ENCODE data around the gene UBR1.
"Not testable (repeated sequence)": the region's sequence is repeated elsewhere in the genome, so short reads cannot be mapped to it uniquely, and the experiment has no call there.

The UBR1 gene

DNA sequence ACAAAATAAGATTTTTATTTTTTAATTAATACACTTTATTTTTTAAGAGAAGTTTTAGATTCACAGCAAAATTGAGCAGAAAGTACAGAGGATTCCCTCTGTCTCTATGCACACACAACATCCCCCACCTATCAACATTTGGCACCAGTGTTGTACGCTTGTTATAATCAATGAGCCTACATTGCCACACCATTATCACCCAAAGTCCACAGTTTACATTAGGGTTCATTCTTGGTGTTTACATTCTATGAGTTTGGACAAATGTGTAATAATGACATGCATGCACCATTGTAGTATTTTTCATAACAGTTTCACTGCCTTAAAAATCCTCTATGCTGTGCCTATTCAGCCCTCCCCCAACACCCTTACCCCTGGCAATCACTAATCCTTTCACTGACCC lies 134.0 kb downstream of the UBR1 start:
- DNase-seq (ENCODE audit: low read depth) = no peak

DNA sequence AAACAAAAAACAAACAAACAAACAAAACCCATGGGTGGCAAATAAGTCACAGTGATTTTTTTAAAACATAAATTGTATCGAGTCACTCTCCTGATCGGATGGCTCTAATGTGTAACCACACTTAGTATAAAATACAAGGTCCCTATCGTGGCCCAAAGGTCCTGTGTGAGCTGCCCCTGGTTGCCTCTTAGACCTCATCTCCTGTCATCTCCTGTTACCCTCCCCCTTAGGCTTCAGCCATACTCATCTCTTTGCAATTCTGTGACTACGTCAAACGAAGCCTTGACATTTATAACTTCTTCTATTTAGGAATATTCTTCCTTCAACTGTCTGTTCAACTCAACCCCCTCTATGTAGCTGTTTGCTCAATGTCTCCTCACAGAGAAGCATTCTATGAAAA lies 141.4 kb downstream of the UBR1 start:
- DNase-seq (ENCODE audit: low read depth) = no peak

DNA sequence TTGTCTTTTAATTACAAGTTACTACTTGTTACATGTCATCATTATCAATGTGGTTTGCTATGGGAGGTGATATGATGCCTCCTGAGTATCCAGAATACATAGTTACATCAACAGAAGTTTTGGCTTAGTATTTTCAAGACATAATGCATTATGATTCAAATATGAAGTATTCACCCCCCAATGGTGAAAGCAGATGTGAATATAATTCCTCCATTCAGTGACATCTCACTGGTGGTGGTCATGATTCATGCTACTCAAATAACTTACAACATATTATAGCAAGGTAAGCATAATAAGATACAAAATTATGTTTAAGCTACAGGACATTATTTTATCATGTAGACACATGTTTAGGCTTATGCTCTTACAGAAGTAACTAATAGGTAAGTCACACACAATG lies 150.3 kb downstream of the UBR1 start:
- no peak for DNase-seq (ENCODE audit: low read depth)

DNA sequence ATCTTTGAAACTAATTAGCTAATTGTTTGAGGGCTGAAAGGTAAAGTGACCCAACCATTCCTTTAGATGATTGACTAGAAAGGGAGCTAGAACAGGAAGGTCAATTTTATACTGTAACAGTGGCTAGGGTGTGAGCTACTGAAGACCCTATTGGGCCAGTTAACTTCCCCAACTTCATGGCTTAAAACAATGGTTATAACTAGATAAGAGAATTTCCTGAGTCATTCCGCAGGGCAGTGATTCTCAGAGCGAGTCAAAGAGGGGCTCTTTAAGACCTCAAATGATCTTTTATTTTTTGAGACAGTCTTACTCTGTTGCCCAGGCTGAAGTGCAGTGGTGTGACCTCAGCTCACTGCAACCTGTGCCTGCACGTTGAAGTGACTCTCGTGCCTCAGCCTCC lies 151.5 kb downstream of the UBR1 start:
- DNase-seq (ENCODE audit: low read depth) = no peak

DNA sequence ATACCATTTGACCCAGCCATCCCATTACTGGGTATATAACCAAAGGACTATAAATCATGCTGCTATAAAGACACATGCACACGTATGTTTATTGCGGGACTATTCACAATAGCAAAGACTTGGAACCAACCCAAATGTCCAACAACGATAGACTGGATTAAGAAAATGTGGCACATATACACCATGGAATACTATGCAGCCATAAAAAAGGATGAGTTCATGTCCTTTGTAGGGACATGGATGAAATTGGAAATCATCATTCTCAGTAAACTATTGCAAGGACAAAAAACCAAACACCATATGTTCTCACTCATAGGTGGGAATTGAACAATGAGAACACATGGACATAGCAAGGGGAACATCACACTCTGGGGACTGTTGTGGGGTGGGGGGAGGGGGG lies 156.9 kb downstream of the UBR1 start:
- DNase-seq (ENCODE audit: low read depth) = not testable (repeated sequence)

DNA sequence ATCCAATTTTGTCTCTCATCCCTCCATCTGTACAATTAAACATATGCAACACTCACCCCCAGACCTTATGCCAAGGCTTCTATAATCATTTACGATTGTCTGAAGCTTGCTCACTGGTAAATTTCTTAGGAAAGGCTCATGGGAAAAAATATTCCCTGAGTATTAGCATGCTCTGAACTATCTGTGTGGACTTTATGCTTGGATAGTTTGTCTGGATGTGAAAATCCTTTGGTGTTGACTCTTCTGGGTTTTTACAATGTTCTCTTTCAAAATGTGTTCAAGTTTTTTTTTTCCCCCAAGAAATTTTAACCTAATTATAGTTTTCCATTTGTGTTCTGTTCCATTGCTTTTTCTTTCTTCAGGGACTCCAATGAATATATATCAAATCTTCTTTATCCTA lies 165.3 kb downstream of the UBR1 start:
- DNase-seq (ENCODE audit: low read depth) = no peak

DNA sequence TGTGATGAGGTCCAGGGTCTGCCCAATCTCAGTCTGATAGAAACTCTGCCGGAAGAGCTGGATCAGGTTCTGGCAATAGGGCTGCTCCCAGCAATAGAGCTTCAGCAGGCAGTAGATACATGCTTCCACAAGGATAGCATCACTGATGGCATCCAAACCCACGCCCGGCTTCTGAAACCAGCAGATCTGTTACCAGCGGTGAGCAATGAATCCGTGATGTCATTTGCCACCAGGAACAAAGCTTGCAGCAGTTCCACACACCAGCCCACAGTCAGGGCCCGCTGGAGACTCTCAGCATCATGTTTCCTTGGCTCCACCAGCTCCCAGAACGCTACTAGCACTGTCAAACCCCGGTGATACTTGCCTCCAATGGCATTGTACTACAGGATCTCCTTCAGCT lies 166.0 kb downstream of the UBR1 start:
- no peak for DNase-seq (ENCODE audit: low read depth)

DNA sequence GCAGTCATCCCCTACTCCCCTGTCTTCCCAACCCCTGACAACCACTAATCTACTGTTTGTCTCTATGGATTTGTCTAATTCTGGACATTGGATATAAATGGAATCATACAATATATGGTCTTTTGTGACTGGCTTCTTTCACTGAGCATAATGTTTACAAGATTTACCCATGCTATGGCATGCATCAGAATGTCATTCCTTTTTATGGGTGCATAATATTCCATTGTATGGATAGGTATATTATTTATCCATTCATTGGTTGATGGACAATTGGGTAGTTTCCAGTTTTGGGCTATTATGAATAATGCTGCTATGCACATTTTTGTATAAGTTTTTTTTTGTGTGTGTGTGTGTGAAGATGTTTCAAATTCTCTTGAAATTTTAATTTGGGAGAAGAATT lies 168.7 kb downstream of the UBR1 start:
- no peak for DNase-seq (ENCODE audit: low read depth)

DNA sequence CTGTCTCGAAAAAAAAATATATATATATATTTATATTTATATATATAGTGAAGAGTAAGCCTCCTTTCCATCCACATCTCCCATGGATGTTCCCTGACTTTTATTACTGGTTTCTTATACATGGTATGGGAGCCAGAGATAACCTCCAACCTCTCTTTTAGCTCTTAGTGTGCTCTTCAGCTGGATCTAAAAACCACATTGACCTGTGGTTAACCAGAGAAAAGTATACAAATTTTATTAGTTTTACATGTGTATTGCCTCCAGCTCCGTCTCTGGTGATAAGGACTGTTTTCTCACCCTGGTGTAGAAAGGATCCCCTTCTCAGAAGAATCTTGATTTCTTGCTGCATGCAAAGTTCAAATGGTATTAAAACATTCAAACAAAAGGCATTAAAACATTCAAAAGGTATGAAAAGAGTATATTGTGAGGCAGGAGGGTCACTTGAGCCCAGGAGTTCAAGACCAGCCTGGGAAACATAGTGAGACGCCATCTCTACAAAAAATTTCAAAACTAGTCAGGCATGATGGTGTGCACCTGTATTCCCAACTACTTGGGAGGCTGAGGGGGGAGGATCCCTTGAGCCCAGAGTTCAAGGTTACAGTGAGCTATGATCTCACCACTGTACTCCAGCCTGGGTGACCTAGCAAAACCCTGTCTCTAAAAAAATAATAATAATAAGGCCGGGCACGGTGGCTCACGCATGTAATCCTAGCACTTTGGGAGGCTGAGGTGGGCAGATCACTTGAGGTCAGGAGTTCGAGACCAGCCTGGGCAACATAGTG lies 171.8 kb downstream of the UBR1 start:
- no peak for DNase-seq (ENCODE audit: low read depth)

DNA sequence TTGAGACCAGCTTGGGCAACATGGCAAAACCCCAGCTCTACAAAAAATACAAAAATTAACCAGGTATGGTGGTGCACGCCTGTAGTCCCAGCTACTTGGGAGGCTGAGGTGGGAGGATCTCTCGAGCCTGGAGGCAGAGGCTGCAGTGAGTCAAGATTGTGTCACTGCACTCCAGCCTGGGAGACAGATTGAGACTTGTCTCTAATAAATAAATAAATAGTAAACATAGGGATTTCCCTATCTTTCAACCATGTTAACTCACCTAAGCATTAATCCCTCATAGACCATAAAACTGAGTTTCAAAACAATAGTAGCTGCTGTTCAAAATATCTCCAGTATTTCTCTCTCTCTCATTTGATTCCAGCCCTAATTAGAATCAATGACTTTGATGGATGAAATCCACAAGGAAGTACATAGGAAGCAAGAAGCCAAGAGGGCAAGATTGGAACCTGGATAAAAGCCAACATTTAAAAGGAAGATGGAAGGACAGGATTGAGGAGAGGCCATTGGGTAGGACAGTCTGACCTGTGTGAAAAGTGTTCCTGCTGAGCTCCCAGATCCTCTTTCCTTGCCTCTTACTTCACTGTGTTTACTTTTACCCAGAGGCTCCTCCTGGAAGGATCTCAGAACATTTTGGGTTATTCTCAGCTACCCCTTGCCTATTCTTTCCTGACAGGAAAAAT lies 172.9 kb downstream of the UBR1 start:
- DNase-seq (ENCODE audit: low read depth) = no peak

DNA sequence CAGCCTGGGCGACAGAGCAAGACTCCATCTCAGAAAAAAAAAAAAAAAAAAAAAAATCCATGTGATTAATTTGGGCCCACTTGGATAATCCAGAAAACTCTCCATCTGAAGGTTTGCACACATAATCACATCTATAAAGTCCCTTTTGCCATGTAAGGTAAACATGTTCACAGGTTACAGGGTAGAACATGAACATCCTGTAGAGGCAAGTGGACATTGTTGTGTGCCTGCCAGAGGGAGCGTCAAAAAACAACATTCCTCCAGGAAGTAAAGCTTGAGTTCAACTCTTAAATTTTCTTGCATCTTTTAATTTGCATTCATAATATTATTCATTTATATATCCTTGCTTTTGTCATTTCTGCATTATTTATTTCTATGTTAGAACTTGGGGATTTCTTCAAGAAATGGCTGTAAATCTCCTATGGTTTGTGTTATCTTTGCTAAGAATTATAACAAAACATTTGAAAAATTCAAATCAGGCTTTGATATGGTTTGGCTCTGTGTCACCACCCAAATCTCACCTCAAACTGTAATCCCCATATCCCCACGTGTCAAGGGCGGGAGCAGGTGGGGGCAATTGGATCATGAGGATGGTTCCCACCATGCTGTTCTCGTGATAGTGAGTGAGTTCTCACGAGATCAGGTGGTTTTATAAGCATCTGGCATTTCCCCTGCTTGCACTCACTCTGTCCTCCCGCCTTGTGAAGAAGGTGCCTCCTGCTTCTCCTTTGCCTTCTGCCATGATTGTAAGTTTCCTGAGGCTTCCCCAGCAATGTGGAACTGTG lies 173.9 kb downstream of the UBR1 start:
- DNase-seq (ENCODE audit: low read depth) = no peak

DNA sequence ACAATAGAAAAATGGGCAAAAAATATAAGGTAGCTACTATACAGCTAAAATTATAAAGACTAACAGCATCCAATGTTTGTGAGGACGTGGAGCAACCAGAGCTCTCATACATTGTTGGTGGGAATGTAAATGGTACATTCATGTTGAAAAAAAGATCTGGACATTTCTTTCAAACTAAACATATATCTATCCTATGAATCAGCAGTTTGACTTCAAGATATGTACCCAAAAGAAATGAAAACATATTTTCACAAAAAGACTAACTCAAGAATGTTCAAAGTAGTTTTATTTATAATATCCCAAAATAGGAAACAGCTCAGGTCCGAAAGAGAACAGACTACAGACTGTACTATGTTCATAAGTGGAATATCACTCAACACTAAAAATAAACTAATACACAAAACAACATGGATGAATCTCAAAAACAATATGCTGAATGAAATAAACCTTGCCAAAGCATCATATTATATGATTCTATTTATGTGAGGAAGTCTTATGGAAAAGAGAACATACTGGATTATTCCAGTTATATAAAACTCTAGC lies 176.5 kb downstream of the UBR1 start:
- DNase-seq (ENCODE audit: low read depth) = no peak

DNA sequence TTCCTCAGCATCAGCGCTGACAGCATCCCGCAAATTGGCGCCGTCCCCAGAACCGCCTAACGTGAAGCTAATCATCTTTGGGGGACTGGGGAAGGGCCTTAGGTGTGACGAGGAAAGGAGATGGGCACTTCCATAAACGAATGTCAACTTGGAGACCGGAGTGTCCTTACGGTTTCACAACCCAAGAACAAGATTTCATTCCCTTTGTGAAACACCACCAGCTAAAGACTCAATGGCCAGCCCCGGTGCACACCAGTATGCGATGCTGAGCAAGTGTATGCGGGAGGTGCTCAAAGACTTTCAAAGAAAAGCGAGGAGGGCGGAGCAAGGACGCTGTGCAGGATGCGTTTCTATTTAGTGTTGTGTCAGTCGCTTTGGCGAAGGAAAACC lies 184.5 kb downstream of the UBR1 start:
- peak; percentile 18 for DNase-seq (ENCODE audit: low read depth)

DNA sequence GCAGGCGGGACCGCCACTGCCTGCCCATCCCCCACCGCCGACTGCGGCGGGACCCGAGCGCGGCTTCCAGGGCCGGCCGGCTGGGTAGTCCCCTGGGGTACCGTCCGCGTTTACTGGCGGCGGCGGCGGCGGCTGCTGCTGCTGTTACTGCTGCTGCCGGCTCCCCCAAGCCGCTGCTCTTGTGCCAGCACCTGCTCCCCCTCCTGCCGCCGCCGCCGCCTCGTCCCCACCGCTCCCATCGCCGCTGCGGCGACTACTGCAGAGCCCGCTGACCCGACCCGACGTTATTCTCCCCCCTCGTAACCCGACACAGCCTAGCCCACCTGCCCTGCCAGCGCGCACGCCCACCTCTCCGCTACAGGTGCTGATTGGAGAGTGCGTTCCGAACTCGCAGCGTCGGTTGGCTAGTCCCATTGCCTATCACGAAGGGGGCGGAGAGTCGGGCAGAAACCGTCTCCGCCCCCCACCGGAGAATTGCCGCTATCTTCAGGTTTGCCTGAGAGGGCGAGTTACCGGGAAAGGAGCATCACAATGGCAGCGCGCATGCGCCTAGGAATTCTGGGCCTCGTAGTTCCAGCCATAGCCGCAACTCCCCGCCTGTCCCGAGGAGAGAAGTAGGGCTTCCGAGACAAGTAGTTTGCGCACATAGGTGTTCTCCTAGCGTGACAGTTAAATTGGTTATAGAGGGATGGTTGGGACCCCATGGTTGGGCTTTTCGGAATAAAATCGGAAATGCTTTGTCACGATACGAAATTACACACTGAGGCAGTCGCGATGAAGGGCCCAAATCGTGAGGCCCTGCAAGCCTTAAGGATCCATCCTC lies 185.1 kb downstream of the UBR1 start, which contains the start of gene TTBK2:
Gene TTBK2, minus strand, starts transcription at position 260 of the 823 bp plus-strand sequence. CDS start 42,161 bp downstream, outside the sequence.
- peak; percentile 87 for DNase-seq (ENCODE audit: low read depth)

DNA sequence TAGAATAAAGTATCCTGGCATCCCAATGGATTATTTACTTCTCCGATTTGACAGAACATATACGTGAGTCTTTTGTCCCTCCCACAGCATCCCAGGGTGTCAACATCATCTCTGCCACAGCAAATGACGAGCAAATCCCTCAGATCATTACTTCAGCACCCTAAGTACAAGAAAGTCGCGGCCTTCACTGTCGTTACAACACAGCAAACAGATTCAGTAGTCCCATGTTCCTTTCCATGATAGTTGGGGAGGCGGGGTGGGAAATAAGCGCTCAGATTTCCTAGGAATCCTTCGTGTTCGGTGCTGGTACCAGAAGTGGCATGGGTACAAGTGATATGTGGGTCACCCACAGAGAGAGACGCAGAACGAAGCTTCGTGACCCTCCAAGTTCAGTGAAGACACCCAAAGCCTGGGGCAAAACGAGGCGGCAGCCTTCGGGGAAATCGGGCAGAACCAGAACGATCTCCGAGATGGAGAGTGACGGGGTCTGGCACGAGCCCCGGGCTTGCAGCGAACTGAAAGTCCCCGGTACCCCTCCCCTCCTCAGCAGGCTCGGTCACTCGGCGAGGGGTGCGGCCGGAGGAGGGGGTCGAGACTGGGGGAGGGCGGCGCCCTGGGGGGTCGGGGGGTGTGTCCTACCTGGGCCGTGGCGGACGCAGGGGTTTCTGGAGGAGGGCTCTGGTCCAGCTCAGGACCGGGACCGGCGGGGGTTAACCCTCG lies 185.9 kb downstream of the UBR1 start:
- no peak for DNase-seq (ENCODE audit: low read depth)

DNA sequence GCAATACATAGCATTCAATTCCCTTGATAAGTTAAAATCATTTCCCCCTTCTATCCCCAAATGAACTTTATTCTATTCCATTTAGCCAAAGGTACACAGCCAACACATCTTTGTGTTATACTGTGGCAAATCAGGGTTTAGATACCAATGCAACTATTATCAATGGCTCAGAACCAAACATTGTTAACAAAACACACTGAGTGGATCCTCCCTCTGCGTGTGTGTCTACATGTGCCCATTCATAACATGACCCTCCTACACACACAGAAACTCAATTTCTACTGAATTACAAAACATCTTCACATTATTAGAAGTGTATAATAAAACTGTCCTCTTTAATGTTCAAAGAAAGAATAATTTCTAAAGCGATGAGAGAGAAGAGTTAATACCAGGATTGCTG lies 186.5 kb downstream of the UBR1 start:
- DNase-seq (ENCODE audit: low read depth) = no peak

DNA sequence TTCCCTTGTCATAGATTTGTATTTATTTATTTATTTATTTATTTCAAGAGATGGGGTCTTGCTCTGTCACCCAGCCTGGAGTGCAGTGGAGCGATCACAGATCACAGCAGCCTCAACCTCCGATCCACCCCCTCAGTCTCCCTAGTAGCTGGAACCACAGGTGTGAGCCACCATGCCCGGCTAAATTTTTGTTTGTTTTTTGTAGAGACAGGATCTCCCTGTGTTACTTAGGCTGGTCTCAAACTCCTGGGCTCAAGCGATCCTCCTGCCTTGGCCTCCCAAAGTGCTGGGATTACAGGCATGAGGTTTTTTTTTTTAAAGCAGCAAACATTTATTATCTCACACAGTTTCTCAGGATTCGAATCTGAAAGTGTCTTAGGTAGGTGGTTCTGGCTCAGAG lies 187.8 kb downstream of the UBR1 start:
- DNase-seq (ENCODE audit: low read depth) = no peak

DNA sequence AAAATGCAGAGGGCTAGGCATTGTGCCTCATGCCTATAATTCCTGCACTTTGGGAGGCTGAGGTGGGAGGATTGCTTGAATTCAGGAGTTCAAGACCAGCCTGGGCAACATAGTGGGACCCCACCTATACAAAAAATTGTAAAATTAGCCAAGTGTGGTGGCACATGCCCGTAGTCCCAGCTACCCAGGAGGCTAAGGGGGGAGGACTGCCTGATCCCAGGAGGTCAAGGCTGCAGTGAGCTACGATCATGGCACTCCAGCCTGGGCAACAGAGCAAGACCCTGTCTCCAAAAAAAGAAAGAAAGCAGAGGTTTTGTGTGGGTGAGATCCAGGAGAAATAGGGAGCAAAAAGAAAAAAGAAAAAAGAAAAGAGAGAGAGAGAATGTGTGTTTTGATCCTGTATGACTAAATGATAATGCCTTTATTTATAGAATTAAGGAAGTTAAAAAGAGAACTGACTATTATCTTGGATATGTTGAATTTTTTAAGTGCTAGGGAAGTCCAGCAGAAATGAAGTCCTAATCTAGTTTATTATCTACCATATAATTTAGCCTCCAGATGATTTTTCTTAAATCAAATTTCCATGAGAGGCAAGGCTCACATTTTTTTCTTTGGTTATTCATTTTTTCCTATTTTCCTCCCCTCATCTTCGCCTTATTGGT lies 190.1 kb downstream of the UBR1 start:
- DNase-seq (ENCODE audit: low read depth) = no peak

DNA sequence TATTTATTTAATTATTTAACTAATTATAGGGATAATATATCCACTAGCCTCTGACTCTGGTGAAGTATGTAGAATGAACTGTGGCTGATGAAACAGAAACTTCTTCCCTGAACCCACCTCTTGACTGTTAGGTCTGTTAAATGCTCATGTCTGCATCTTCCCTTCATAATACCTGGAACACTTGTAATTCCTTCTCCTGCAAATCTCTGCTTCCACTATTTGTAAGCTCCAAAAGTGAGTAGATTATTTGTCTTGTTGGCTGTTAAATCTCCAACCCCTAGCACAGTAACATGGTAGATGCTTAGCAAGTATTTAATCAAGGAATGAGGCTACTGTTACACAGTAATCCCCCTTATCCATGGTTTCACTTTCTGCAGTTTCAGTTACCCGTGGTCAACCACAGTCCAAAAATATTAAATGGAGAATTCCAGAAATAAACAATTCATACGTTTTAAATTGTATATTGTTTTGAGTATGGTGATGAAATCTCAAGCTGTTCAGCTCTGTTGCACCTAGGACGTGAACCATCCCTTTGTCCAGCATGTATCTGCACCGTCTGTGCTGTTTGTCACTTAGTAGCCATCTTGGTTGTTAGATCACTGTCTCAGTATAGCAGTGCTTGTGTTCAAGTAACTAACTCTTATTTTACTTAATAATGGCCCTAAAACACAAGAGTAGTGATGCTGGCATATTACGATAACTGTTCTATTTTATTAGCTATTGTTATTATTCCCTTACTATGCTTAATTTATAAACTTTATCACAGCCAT lies 190.9 kb downstream of the UBR1 start:
- no peak for DNase-seq (ENCODE audit: low read depth)
